AG09309 (cell line): ENCODE data around the gene TAF1.

Source experiments
- DNase-seq: peaks from one replicate; pipeline ENCODE4 v3.0.0-alpha.2; 2010; ENCODE audit warnings: low read depth
- H3K4me3 ChIP-seq: 2 replicates; pipeline ENCODE4 v1.5.1; 2011; ENCODE audit warnings: mild to moderate bottlenecking, low read depth, low read length, moderate library complexity; ENCODE audit not compliant: control insufficient read depth
- TF ChIP-seq, protein P1 (sequence below): IDR thresholded peaks from 2 replicates; pipeline ENCODE4 v1.5.1; 2011; ENCODE audit warnings: mild to moderate bottlenecking, low read depth, low read length, inconsistent platforms; ENCODE audit not compliant: insufficient read depth, control insufficient read depth; ENCODE audit errors: missing control alignments

TAF1 gene

DNA sequence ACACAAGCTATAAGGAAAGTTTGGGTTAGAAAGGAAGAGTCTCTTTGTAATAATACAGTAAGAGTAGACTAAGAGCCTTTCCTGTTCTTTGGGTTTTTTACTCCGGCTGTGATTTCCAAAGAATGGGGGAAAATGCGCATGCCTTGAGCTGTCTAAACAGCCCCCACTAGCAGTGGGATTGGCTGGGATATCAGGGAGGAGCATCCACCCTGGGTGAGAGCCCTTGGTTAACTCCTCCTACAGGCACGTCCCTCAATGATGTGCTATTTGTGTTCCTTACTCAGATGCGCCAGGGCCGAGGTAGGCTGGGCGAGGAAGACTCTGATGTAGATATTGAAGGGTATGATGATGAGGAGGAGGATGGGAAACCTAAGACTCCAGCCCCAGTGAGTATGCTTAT lies 92.7 kb downstream of the TAF1 start:
- TF ChIP-seq, protein P1, sequence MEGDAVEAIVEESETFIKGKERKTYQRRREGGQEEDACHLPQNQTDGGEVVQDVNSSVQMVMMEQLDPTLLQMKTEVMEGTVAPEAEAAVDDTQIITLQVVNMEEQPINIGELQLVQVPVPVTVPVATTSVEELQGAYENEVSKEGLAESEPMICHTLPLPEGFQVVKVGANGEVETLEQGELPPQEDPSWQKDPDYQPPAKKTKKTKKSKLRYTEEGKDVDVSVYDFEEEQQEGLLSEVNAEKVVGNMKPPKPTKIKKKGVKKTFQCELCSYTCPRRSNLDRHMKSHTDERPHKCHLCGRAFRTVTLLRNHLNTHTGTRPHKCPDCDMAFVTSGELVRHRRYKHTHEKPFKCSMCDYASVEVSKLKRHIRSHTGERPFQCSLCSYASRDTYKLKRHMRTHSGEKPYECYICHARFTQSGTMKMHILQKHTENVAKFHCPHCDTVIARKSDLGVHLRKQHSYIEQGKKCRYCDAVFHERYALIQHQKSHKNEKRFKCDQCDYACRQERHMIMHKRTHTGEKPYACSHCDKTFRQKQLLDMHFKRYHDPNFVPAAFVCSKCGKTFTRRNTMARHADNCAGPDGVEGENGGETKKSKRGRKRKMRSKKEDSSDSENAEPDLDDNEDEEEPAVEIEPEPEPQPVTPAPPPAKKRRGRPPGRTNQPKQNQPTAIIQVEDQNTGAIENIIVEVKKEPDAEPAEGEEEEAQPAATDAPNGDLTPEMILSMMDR, result no peak
- DNase-seq, result no peak

GRCh38 chrX:71464968-71465367 lies 98.8 kb downstream of the TAF1 start:
- DNase-seq, result no peak
- H3K4me3 ChIP-seq, result no peak overlapping the region
- TF ChIP-seq, protein P1, result no peak

More for the DNA sequence above, 92.7 kb downstream of the TAF1 start:
- H3K4me3 ChIP-seq, result no peak overlapping the region

GRCh38 chrX:71466979-71467523 lies 100.9 kb downstream of the TAF1 start:
- TF ChIP-seq, protein P1, result no peak
- DNase-seq, result no peak
- H3K4me3 ChIP-seq, result no peak overlapping the region

DNA sequence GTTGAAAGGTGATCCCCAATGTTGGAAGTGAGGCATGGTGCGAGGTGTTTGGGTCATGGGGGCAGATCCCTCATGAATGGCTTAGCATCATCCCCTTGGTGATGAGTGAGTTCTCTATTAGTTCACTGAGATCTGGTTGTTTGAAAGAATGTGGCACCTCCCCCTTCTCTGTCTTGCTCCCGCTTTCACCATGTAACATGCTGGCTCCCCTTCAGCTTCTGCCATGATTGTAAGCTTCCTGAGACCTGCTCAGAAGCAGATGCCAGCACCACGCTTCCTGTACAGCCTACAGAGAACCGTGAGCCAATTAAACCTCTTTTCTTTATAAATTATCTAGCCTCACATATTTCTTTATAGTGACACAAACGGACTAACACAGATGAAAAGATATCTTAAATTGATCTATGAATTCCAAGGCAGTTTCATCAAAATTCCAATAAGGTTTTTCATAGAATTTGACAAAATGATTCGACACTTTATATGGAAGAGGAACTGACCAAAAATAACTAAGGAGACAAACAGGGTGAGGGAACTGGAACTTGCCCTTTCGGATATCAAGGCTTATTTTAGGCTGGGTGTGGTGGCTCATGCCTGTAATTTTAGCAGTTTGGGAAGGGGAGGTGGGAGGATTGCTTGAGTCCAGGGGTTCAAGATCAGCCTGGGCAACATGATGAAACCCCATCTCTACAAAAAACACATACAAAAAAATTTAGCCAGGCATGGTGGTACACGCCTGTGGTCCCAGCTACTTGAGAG lies 109.8 kb downstream of the TAF1 start:
- H3K4me3 ChIP-seq, result no peak overlapping the region
- DNase-seq, result no peak
- TF ChIP-seq, protein P1, result no peak

DNA sequence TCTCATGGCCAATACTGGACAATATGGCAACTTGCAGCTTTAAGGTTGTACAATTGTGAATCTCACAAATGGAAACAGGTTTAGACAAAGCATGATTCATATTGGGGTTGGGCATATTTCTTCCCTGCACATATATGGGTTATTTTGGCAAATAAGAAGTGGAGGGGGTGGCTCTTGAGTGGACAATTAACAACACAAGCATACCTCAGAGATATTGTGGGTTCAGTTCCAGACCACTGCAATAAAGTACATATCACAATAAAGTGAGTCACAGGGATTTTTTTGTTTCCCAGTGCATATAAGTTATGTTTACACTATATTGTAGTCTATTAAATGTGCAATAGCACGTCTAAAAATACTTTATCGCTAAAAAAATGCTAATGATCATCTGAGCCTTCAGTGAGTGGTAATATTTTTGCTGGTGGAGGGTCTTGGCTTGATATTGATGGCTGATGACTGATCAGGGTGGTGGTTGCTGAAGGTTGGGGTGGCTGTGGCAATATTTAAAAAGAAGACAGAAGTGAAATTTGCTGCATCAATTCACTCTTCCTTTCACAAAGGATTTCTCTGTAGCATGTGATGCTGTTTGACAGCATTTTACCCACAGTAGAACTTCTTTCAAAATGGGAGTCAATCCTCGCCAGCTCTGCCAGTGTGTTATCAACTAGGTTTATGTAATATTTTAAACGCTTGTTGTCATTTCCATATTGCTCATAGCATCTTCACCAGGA lies 116.2 kb downstream of the TAF1 start:
- no peak for DNase-seq
- no peak overlapping the region for H3K4me3 ChIP-seq

DNA sequence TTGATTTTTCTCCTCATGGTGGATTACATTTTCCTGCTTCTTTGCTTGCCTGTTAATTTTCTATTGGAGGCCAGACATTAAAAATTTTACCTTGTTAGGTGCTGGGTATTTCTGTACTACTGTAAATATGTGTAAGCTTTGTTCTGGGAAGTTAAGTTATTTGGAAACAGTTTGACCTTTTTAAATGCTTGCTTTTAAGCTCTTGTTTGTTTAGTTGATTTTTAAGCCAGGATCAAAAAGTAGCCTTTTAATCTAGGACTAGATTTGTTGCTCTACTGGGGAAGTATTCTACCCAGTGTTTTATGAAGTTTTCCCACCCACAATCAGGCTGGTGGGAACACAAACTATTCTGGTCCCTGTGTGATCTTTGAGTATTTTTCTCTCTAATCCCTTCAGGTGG lies 121.7 kb downstream of the TAF1 start:
- H3K4me3 ChIP-seq, result no peak overlapping the region
- DNase-seq, result no peak
- TF ChIP-seq, protein P1, result no peak

More for the DNA sequence above, 116.2 kb downstream of the TAF1 start:
- TF ChIP-seq, protein P1, result no peak
